H9 (cell line): ENCODE results near the gene MARS1. TPM values are rescaled to one million over a fixed set of nuclear protein-coding genes. Genes with fewer than 3 reads are reported as not detected.
A peak's percentile ranks its signal among the peaks of the same experiment; 100 is the strongest.

Experiments
- DNase-seq: peaks from one replicate; pipeline ENCODE4 v3.0.0-alpha.2; 2017
- H2AFZ ChIP-seq: one replicate; pipeline ENCODE4 v1.6.1; 2013; ENCODE audit warnings: mild to moderate bottlenecking, low read length, control low read depth, moderate library complexity
- H2AK5ac ChIP-seq: 2 replicates; pipeline ENCODE4 v1.6.1; 2013; ENCODE audit warnings: low read length, control low read depth, mixed read lengths; ENCODE audit not compliant: insufficient read length
- H2BK120ac ChIP-seq: one replicate; pipeline ENCODE4 v1.6.1; 2013; ENCODE audit warnings: low read depth, mild to moderate bottlenecking, low read length, control low read depth, inconsistent platforms; ENCODE audit not compliant: poor library complexity, severe bottlenecking
- H2BK12ac ChIP-seq: 2 replicates; pipeline ENCODE4 v1.6.1; 2013; ENCODE audit warnings: low read length, control low read depth, mixed read lengths, low read depth; ENCODE audit not compliant: insufficient read length
- H2BK15ac ChIP-seq: 2 replicates; pipeline ENCODE4 v1.6.1; 2013; ENCODE audit warnings: low read depth, low read length, control low read depth
- H2BK20ac ChIP-seq: one replicate; pipeline ENCODE4 v1.6.1; 2013; ENCODE audit warnings: low read depth, mild to moderate bottlenecking, low read length, control low read depth, inconsistent platforms; ENCODE audit not compliant: poor library complexity, severe bottlenecking
- H2BK5ac ChIP-seq: 2 replicates; pipeline ENCODE4 v1.6.1; 2013; ENCODE audit warnings: low read length, control low read depth, mixed read lengths; ENCODE audit not compliant: insufficient read length
- H3K14ac ChIP-seq: 2 replicates; pipeline ENCODE4 v1.6.1; 2013; ENCODE audit warnings: low read length, control low read depth; ENCODE audit not compliant: insufficient read depth
- H3K18ac ChIP-seq: 2 replicates; pipeline ENCODE4 v1.6.1; 2013; ENCODE audit warnings: low read depth, mild to moderate bottlenecking, mixed read lengths, low read length, control low read depth; ENCODE audit not compliant: insufficient read length
- H3K23ac ChIP-seq: 2 replicates; pipeline ENCODE4 v1.6.1; 2013; ENCODE audit warnings: low read length, control low read depth, mixed read lengths, low read depth; ENCODE audit not compliant: insufficient read length
- H3K23me2 ChIP-seq: 2 replicates; pipeline ENCODE4 v1.6.1; 2013; ENCODE audit warnings: low read depth, mild to moderate bottlenecking, mixed read lengths, low read length, control low read depth; ENCODE audit not compliant: insufficient read length, poor library complexity, severe bottlenecking
- H3K27ac ChIP-seq: 2 replicates; pipeline ENCODE4 v1.5.1; 2013; ENCODE audit warnings: low read length, control low read depth, mixed read lengths, low read depth; ENCODE audit not compliant: insufficient read length
- H3K27me3 ChIP-seq: 2 replicates; pipeline ENCODE4 v1.6.1; 2013; ENCODE audit warnings: low read length, control low read depth, inconsistent platforms; ENCODE audit not compliant: insufficient read depth
- H3K4ac ChIP-seq: 2 replicates; pipeline ENCODE4 v1.6.1; 2013; ENCODE audit warnings: low read depth, mild to moderate bottlenecking, control low read depth, inconsistent platforms, low read length, moderate library complexity
- H3K4me1 ChIP-seq: 2 replicates; pipeline ENCODE4 v1.6.1; 2013; ENCODE audit warnings: low read length, control low read depth, inconsistent platforms; ENCODE audit not compliant: insufficient read depth
- H3K4me2 ChIP-seq: 2 replicates; pipeline ENCODE4 v1.6.1; 2013; ENCODE audit warnings: low read length, control low read depth, mixed read lengths; ENCODE audit not compliant: insufficient read length, insufficient read depth
- H3K56ac ChIP-seq: 2 replicates; pipeline ENCODE4 v1.6.1; 2013; ENCODE audit warnings: low read depth, mild to moderate bottlenecking, mixed read lengths, low read length, control low read depth; ENCODE audit not compliant: insufficient read length
- H3K79me1 ChIP-seq: 2 replicates; pipeline ENCODE4 v1.6.1; 2013; ENCODE audit warnings: low read depth, mild to moderate bottlenecking, moderate library complexity, low read length, control low read depth, inconsistent platforms; ENCODE audit not compliant: insufficient read depth, poor library complexity, severe bottlenecking
- H3K79me2 ChIP-seq: 2 replicates; pipeline ENCODE4 v1.6.1; 2013; ENCODE audit warnings: low read length, control low read depth, inconsistent platforms; ENCODE audit not compliant: insufficient read depth
- H3K9ac ChIP-seq: 2 replicates; pipeline ENCODE4 v1.6.1; 2013; ENCODE audit warnings: low read length, control low read depth, mixed read lengths; ENCODE audit not compliant: insufficient read length; ENCODE audit errors: extremely low read depth
- H3K9me3 ChIP-seq: one replicate; pipeline ENCODE4 v1.6.1; 2013; ENCODE audit warnings: low read depth, low read length, inconsistent platforms; ENCODE audit not compliant: control insufficient read depth
- H3T11ph ChIP-seq: one replicate; pipeline ENCODE4 v1.6.1; 2013; ENCODE audit warnings: mild to moderate bottlenecking, low read length, control low read depth, inconsistent platforms
- H4K20me1 ChIP-seq: one replicate; pipeline ENCODE4 v1.6.1; 2013; ENCODE audit not compliant: control insufficient read depth, insufficient read length, insufficient read depth
- H4K5ac ChIP-seq: 2 replicates; pipeline ENCODE4 v1.6.1; 2013; ENCODE audit warnings: low read depth, mild to moderate bottlenecking, mixed read lengths, low read length, control low read depth; ENCODE audit not compliant: insufficient read length
- H4K8ac ChIP-seq: replicated peaks from 2 replicates; pipeline ENCODE4 v1.6.1; 2013; ENCODE audit warnings: low read length, control low read depth, mixed read lengths, low read depth; ENCODE audit not compliant: insufficient read length
- H4K91ac ChIP-seq: 2 replicates; pipeline ENCODE4 v1.6.1; 2013; ENCODE audit warnings: low read depth, mild to moderate bottlenecking, moderate library complexity, mixed read lengths, low read length, control low read depth; ENCODE audit not compliant: insufficient read length
- H3K27ac Mint-ChIP-seq, 3 experiments: 2 replicates in 2 of 3; 3 replicates in 1 of 3; pipeline ENCODE4 v1.8.0; 2020 to 2021; ENCODE audit warnings: mixed read lengths in 3 of 3, mild to moderate bottlenecking in 1 of 3, moderate library complexity in 1 of 3
- H3K27me3 Mint-ChIP-seq: 2 replicates; pipeline ENCODE4 v1.8.0; 2021; ENCODE audit warnings: low read depth, mild to moderate bottlenecking, moderate library complexity, mixed read lengths
- H3K36me3 Mint-ChIP-seq, 3 experiments: 2 replicates in 2 of 3; 3 replicates in 1 of 3; pipeline ENCODE4 v1.8.0; 2020 to 2021; ENCODE audit warnings: low read depth in 3 of 3, mixed read lengths in 3 of 3; ENCODE audit not compliant: insufficient read depth in 1 of 3
- H3K4me1 Mint-ChIP-seq, 2 experiments: 2 replicates each; pipeline ENCODE4 v1.8.0; 2020; ENCODE audit warnings: mixed read lengths in 2 of 2
- H3K4me3 Mint-ChIP-seq, 2 experiments: 2 replicates in 1 of 2; 3 replicates in 1 of 2; pipeline ENCODE4 v1.8.0; 2020 to 2021; ENCODE audit warnings: mild to moderate bottlenecking in 2 of 2, mixed read lengths in 2 of 2, moderate library complexity in 1 of 2
- H3K9me3 Mint-ChIP-seq, 2 experiments: 2 replicates in 1 of 2; 3 replicates in 1 of 2; pipeline ENCODE4 v1.8.0; 2020; ENCODE audit warnings: mild to moderate bottlenecking in 2 of 2, mixed read lengths in 2 of 2, moderate library complexity in 1 of 2
- WGBS: extraction: QIAGEN DNeasy Blood & Tissue Kit; methylation state at CpG from one replicate; pipeline ENCODE4 v1.1.7; 2013; ENCODE audit warnings: missing lambda C conversion rate, low lambda C conversion rate, mixed read lengths; ENCODE audit not compliant: insufficient read length; ENCODE audit errors: extremely low coverage; 5-methylcytosine and 5-hydroxymethylcytosine counted together
- total RNA-seq: library from RNA; stranded (reverse); gene quantifications from 2 replicates; pipeline ENCODE4 v1.2.1, GENCODE V29; 2021
- TF ChIP-seq, protein P1 (sequence below): fragments of 200-600 bp; sonication (generic); conservative IDR thresholded peaks from 3 replicates; pipeline ENCODE4 v1.8.0; 2021; ENCODE audit warnings: antibody characterized with exemption, mild to moderate bottlenecking

Gene MARS1
- total RNA-seq, 1 experiment from 2014 or later = 368 TPM

- Mint-ChIP-seq H3K4me1 (peaks cover 8 to 9% of the 10 kb centered on the region in 2 experiments), H3K36me3 (peaks cover 48 to 52% (median 49%) of the 10 kb centered on the region in 3 experiments), H3K4me3 (peak overlapping the region; percentile 96 to 97), H3K27me3 (no peaks in the 10 kb centered on the region), H3K9me3 (peaks cover 3 to 6% of the 10 kb centered on the region in 2 experiments; a peak in 3 of 5 replicates), H3K27ac (peak overlapping the region; percentile 95 to 99 (median 97))
- peak overlapping the region; percentile 95; the same call in 1 of the 2 replicates for H3K14ac ChIP-seq
- H3T11ph ChIP-seq = no peak overlapping the region
- TF ChIP-seq, protein P1, sequence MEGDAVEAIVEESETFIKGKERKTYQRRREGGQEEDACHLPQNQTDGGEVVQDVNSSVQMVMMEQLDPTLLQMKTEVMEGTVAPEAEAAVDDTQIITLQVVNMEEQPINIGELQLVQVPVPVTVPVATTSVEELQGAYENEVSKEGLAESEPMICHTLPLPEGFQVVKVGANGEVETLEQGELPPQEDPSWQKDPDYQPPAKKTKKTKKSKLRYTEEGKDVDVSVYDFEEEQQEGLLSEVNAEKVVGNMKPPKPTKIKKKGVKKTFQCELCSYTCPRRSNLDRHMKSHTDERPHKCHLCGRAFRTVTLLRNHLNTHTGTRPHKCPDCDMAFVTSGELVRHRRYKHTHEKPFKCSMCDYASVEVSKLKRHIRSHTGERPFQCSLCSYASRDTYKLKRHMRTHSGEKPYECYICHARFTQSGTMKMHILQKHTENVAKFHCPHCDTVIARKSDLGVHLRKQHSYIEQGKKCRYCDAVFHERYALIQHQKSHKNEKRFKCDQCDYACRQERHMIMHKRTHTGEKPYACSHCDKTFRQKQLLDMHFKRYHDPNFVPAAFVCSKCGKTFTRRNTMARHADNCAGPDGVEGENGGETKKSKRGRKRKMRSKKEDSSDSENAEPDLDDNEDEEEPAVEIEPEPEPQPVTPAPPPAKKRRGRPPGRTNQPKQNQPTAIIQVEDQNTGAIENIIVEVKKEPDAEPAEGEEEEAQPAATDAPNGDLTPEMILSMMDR = no peak
- H3K56ac ChIP-seq = no peak overlapping the region
- H2BK120ac ChIP-seq = no peak overlapping the region
- peak overlapping the region; percentile 74 for H3K18ac ChIP-seq
- peaks cover 5% of the 10 kb centered on the region for H3K23me2 ChIP-seq
- no peaks in the 10 kb centered on the region for H4K20me1 ChIP-seq
- H4K5ac ChIP-seq = no peak overlapping the region
- no peak overlapping the region for H3K23ac ChIP-seq
- no peak overlapping the region; the same call in 1 of the 2 replicates for H3K4ac ChIP-seq
- H4K8ac ChIP-seq = no peak overlapping the region
- no peak overlapping the region for H2AK5ac ChIP-seq
- 100% methylated on average over 1 of the region's 11 CpGs for WGBS
- H2BK15ac ChIP-seq = no peak overlapping the region
- no peaks in the 10 kb centered on the region for H3K9me3 ChIP-seq
- no peaks in the 10 kb centered on the region for H3K79me1 ChIP-seq
- H3K4me1 ChIP-seq = peaks cover 2% of the 10 kb centered on the region; the same call in 1 of the 2 replicates
- H4K91ac ChIP-seq = no peak overlapping the region
- H3K79me2 ChIP-seq = peaks cover 8% of the 10 kb centered on the region; the same call in 1 of the 2 replicates
- H2BK12ac ChIP-seq = no peak overlapping the region
- peak overlapping the region; percentile 85 for H3K9ac ChIP-seq
- H2BK5ac ChIP-seq = peak overlapping the region; percentile 2
- DNase-seq = no peak
- no peak overlapping the region for H3K27ac ChIP-seq
- no peak overlapping the region for H2BK20ac ChIP-seq
- no peaks in the 10 kb centered on the region for H3K27me3 ChIP-seq
- no peak overlapping the region for H2AFZ ChIP-seq
- peak overlapping the region; percentile 90 for H3K4me2 ChIP-seq
Measured at GRCh38 chr12:57488402-57489156, 711 bp downstream of the MARS1 start.
